NCI-H774 (cell line): ENCODE data around the gene LYPLA2.

Experiments
- DNase-seq: peaks from one replicate; lab custom pipeline; 2025; lab: John Stamatoyannopoulos, UW

Gene LYPLA2

GRCh38 chr1:23790696-23791515 lies at the start of gene LYPLA2:
Gene LYPLA2, plus strand, starts transcription at chr1:23791145. Its CDS starts 1,538 bp downstream, at chr1:23792683.
- peak; percentile 69 for DNase-seq

DNA sequence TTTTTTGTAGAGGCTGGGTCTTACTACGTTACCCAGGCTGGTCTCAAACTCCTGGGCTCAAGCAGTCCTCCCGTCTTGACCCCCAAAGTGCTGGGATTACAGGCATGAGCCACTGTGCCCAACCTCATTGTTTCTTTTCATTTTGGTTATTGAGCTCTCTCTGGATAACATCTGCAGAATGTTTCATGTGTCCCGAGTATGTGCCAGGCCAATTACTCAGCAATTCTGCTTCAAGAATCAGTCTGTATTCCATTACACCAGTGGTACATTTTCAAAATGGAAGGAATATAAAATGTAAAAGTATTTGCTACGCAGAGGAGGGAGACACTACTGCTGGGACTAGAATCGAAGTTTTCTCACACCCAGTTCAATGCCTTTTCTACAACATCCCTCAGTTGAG lies 49.3 kb upstream of the LYPLA2 start:
- no peak for DNase-seq

DNA sequence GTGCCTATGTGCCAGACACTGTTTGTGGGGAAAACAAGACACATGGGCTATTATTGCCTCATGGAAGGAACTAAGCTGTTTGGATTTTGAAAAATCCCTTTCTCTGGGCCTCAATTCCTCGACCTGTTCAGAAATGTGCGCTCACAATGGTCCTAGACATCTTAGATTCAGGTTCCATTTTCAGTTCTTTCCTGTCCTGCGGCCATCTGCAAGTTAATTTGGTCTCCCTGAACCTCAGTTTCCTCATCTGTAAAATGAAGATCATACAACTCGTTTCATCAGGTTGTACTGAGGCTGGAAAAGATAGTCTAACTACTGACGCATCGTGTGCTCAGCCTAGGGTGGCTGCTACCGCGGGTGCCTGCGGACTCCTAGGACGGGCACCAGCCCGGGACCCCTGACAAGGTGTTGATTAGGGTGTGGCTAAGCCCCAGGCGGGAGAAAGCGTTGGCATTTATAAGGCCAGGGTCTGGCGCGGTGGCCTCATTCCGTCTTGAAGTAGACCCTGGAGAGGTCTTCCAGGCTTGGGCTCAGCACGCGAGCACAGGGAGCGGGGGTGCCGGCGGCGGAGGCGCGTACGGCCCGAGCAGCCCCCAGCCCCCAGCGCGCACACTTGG lies 48.2 kb upstream of the LYPLA2 start:
- DNase-seq, result no peak

- peak; percentile 20 for DNase-seq
Measured at GRCh38 chr1:23743287-23744152, 47.4 kb upstream of the LYPLA2 start, which contains the start of gene ELOA. Gene ELOA, plus strand, starts transcription at chr1:23743471. Its CDS starts 33 bp downstream, at chr1:23743504.

DNA sequence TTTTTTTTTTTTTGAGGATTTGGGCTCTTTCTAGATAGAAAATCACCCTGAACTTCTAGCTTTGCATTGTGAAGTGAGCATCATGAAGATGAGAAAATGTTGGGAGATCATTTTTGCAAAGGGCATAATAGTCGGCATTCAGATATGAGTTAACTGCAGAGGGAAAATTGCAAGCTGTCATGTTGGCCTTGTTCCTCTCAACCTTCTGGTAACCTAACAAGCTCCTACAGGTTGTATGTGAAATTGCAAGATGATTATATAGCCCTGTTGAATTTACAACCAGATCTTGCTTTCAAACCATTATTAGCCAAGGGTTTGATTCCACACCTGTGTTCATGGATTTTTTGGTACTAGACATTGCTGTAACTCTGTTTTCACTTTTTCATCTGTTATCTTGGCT lies 45.4 kb upstream of the LYPLA2 start:
- no peak for DNase-seq

DNA sequence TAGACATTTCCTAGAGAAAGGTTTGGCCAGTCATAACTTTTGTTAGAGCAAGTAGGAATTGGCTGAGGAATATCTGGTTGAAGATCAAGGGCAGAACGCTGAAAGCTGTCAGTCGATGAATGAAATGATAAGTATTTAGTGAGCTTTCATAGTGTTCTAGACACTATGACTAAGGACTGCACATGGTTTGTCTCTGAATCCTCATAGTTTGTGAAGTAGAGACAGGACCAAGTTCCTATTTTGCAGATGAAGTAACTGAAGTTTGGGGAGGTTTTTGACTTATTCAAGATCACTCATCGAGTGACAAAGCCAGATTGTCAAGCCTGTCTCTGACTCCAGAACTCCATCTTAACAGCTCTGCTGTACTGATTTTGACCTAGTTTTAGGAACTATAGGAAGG lies 42.9 kb upstream of the LYPLA2 start:
- DNase-seq, result no peak

DNA sequence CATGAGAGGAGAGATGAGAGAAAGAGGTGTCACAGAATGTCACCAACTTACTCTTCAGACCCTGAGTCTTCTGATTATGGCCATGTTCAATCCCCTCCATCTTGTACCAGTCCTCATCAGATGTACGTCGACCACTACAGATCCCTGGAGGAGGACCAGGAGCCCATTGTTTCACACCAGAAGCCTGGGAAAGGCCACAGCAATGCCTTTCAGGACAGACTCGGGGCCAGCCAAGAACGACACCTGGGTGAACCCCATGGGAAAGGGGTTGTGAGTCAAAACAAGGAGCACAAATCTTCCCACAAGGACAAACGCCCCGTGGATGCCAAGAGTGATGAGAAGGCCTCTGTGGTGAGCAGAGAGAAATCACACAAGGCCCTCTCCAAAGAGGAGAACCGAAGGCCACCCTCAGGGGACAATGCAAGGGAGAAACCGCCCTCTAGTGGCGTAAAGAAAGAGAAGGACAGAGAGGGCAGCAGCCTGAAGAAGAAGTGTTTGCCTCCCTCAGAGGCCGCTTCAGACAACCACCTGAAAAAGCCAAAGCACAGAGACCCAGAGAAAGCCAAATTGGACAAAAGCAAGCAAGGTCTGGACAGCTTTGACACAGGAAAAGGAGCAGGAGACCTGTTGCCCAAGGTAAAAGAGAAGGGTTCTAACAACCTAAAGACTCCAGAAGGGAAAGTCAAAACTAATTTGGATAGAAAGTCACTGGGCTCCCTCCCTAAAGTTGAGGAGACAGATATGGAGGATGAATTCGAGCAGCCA lies 39.7 kb upstream of the LYPLA2 start:
- no peak for DNase-seq

DNA sequence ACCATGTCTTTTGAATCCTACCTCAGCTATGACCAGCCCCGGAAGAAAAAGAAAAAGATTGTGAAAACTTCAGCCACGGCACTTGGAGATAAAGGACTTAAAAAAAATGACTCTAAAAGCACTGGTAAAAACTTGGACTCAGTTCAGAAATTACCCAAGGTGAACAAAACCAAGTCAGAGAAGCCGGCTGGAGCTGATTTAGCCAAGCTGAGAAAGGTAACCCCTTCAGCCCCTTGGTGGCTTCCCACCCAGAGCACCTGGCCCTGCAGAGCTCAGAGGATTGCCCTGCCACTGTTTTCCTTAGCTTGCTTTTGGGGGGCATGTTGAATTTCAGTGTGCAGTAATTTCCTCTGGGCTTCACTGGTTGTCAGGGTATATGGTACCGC lies 39.1 kb upstream of the LYPLA2 start:
- no peak for DNase-seq

DNA sequence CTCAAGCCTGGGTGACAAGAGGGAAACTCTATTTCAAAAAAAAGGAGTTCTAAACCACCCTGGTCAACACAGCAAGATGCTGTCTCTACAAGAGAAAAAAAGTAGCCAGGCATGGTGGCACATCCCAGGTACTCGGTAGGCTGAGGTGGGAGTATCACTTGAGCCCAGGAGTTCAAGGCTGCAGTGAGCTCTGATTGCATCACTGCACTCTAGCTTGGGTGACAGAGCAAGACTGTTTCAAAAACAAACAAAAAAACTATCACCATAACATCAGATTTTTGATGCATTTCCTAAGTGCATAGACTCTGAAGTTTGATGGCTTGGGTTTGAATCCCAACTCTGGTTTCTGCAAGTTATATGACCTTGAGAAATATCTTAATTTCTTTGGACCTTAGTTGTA lies 38.0 kb upstream of the LYPLA2 start:
- DNase-seq, result no peak

DNA sequence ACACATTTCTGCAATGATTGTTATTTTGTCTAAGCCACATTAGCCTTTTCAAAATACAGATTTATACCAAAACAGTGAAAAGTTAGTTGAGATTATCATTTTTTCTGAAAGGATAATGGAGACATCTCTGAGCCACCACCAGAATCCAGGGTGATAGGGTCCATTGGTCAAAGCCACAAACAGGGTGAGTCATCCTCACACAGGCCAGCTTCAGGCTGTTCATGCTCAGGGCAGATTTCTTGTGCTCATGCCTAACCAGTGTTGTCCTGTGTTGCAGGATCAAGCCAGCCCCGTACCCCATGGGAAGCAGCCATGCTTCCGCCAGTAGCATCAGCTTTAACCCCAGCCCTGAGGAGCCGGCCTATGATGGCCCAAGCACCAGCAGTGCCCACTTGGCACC lies 34.3 kb upstream of the LYPLA2 start:
- no peak for DNase-seq

- DNase-seq, result no peak
Measured at GRCh38 chr1:23757812-23758211, 33.1 kb upstream of the LYPLA2 start.

DNA sequence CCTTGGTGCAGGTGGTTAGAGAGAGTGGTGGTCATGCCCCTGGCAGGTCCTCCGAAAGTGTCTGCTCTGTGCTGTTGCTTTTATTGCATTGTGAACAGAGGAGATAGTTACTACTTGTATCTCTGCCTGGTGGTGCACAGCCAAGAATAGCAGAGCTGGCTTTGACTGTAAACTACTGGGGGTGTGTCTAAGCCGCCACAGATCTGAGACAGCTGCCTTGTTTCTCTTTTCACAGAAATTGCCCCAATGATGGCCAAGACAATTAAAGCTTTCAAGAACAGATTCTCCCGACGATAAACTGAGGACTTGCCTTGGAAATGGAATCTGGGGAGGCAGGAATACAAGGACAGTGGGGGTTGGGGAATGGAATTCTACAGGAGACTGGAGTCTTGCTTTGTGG lies 31.7 kb upstream of the LYPLA2 start:
- no peak for DNase-seq

GRCh38 chr1:23763041-23763577 lies 27.8 kb upstream of the LYPLA2 start:
- no peak for DNase-seq

DNA sequence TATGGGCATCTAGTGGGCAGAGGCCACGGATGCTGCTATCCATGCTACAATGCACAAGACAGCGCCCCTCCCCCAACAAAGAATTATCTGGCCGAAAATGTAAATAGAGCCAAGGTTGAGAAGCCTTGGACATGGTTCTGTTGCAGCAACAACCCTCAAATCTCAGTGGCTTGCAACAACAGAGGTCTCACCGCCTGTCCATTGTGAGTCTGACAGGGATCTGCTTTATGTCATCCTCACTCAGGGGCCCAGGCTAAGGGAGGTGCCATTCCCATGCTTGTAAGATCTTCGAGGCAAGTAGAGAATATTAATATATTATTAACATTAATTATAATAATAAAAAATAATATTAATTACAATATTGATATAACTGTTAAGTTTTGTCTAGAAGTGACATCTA lies 22.2 kb upstream of the LYPLA2 start:
- DNase-seq, result no peak

- DNase-seq, result peak; percentile 20
Measured at GRCh38 chr1:23772049-23772853, 18.7 kb upstream of the LYPLA2 start.

GRCh38 chr1:23772854-23773242 lies 18.1 kb upstream of the LYPLA2 start:
- no peak for DNase-seq

- no peak for DNase-seq
Measured at GRCh38 chr1:23774174-23774880, 16.6 kb upstream of the LYPLA2 start.

DNA sequence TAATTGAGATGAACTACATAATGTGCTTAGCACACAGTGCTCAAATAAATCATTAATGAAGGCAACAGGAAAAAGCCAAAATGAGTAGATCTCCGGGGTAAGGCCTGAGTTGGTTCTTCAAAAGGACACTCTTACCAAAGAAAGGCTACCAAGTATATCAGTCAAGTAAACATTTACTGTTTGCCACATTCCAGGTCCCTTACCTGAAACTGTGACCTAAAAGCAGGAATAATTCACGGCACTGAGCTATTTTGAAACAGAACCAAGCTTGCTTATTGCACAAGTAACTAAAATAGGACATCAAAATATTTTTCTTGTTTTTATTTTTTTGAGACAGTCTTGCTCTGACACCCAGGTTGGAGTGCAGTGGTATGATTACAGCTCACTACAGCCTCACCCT lies 14.7 kb upstream of the LYPLA2 start:
- DNase-seq, result no peak

- DNase-seq, result peak; percentile 66
Measured at GRCh38 chr1:23777979-23778814, 12.7 kb upstream of the LYPLA2 start, which contains the start of gene PITHD1. Gene PITHD1, plus strand, starts transcription at chr1:23778418. Its CDS starts 98 bp downstream, at chr1:23778516.
